Endometrial microvascular endothelial cells (primary cell): ENCODE results near the gene KRTAP12-4. TPM values are rescaled to one million over a fixed set of nuclear protein-coding genes. Genes with fewer than 3 reads are reported as not detected.
"Not testable (repeated sequence)": the region's sequence is repeated elsewhere in the genome, so short reads cannot be mapped to it uniquely, and the experiment has no call there.

Experiments used
- in situ Hi-C: cut with HindIII; loops from 2 replicates; pipeline ENCODE4 v1.10.0; 2017; ENCODE audit warnings: low sequenced_read_pairs, low pct_unique_long_range_greater_than_20kb; ENCODE audit errors: inconsistent ontology term
- total RNA-seq: library from RNA; depleted of rRNA; stranded (reverse); fragments of >200 nt; gene quantifications from one replicate; pipeline ENCODE4 v1.2.3, GENCODE V29; 2015; ENCODE audit errors: inconsistent ontology term

KRTAP12-4 gene
- total RNA-seq, 1 donor from 2014 or later: not detected

GRCh38 chr21:44616591-44616926 lies 37.9 kb downstream of the KRTAP12-4 start:
- in situ Hi-C loops: no loop called here

DNA sequence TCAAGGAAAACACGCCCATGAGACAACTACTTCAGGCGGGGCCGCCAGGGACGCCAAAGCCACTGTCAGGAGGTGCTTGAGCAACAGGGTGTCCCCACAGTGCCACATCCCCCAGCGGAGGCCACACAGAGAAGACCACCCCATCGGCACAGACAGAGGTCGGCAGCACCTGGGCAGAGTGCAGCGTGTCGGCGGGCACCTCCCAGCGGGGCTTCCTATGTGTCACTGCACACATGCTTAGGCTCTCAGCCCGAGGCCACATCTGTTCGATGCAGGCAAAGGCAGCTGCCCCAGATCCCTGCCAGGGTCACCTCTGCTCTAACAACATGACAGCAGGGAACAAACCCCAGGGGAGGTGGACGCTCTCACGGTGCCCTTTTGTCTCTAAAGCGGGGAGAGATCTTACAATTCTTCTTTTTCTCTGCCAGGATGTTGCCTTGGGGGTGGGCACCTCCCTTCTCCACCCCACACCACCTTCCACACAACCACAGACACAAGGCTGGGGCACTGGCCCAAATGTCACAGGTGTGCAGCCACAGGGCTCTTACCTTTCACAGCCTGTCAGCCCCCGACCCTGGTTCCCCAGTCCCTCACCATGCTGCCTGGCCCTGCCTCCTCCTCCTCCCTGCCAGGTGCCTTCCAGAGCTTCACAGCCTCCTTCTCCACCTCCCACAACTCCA lies 38.4 kb downstream of the KRTAP12-4 start:
- in situ Hi-C loops: no loop called here

GRCh38 chr21:44615466-44615865 lies 39.0 kb downstream of the KRTAP12-4 start:
- in situ Hi-C loops: no loop called here

DNA sequence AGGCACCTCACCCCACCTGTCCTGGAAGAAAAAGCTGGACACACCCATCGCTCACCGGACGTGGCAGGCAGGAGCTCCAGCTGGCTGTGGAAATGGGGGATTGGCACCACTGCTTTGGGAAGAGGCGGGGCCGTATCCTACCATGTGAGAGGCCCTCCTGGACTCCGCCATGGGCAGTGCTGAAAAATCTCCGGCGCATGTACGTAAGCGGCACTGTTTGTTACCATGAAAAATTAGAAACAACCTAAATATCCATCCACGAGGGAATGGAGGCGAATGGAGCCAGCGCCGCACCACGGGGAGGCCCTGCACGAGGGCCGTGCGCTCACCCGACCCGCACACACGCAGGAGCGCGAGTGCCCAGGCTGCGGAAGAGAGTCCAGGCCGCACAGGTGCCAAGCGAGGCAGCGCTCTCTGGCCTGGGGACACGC lies 39.5 kb downstream of the KRTAP12-4 start:
- in situ Hi-C loops: no loop called here

DNA sequence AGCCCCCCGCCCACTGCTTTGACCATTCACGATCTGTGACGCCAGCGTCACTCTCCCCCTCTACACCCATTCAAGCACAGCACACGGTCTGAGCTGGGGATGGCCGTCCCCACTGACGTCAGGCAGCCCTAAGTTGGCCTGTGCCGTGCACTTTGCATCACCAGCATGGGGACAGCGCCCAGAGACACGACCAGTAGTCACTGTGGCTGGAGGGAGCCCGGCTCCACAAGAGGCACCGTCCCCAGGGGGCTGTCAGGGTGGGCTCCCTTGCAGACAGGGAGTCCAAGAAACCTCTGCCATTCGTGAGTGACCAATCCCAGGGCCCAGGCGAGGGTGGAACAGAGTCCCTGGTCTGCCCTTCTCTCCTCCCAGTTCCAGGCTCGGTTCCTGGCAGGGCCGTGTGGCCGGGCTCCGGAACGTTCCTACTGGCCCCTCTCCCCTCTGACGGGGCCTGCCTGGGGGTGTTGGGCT lies 40.3 kb downstream of the KRTAP12-4 start:
- in situ Hi-C loops: no loop called here

- in situ Hi-C loops: no loop called here
These were observed 40.9 kb downstream of the KRTAP12-4 start for GRCh38 chr21:44613386-44614155.

- in situ Hi-C loops: no loop called here
These were observed 41.7 kb downstream of the KRTAP12-4 start for GRCh38 chr21:44612669-44613229.

DNA sequence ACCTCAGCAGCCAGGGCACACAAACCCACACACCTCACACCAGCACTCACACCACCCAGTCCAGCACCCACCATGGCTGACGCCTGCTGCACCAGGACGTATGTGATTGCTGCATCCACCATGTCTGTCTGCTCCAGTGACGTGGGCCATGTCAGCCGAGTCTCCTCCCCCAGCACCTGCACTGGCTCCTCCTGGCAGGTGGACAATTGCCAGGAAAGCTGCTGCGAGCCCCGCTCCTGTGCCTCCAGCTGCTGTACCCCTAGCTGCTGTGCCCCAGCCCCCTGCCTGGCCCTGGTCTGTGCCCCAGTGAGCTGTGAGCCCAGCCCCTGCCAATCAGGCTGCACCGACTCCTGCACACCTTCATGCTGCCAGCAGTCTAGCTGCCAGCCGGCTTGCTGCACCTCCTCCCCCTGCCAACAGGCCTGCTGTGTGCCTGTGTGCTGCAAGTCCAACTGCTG lies 42.4 kb downstream of the KRTAP12-4 start, which contains the start of gene KRTAP10-8:
Gene KRTAP10-8, plus strand, starts transcription at position 51 of the 458 bp plus-strand sequence. Its CDS starts 22 bp downstream, at position 73.
- in situ Hi-C loops: no loop called here

DNA sequence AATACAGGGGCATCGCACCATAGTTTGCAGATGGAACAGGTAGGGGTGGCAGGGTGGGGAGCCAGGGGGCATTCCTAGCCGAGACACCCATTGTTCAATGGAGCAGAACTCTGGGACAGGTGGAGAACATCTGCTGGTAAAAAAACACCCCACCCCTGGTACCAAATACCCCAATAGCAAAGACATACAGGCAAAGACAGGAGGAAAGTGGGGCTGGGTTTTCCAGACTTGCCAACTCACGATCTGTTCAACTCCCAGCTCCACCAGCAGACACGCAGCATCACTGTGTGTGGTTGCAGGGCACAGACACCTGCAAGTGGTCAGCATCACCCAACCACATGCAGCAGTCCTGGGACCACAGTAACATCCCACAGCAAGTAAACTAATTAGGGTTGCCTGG lies 42.9 kb downstream of the KRTAP12-4 start:
- in situ Hi-C loops: no loop called here

- in situ Hi-C loops: not testable (repeated sequence)
These were observed 44.2 kb downstream of the KRTAP12-4 start for GRCh38 chr21:44610157-44610843.

DNA sequence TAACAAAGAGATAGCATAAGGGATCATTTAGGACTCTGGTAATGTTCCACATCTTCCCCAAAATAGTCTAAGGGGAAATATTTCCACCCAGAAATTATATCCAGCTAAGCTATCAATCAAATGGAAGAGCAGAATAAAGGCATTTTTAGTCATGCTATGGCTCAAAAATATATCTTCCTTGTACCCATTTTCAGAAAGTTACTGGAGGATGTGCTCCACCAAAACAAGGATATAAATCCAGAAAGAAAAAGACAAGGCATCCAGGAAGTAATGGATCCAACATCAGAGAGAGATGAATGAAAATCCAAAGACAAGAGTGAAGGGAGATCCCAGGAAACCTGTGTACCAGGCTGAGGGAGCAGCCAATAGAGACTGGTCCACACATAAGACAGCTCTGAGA lies 45.3 kb downstream of the KRTAP12-4 start:
- in situ Hi-C loops: no loop called here

GRCh38 chr21:44606495-44606894 lies 48.0 kb downstream of the KRTAP12-4 start:
- in situ Hi-C loops: no loop called here

Other genes starting within 250 kb of the KRTAP12-4 start
- 3.9 TPM for gene LRRC3, start 199.1 kb downstream of the KRTAP12-4 start, total RNA-seq
- gene KRTAP10-1, start 114.5 kb downstream of the KRTAP12-4 start, total RNA-seq: not detected
- not detected for gene KRTAP10-2, start 103.2 kb downstream of the KRTAP12-4 start, total RNA-seq
- gene KRTAP10-3, start 95.9 kb downstream of the KRTAP12-4 start, total RNA-seq: not detected
- gene KRTAP10-4, start 80.9 kb downstream of the KRTAP12-4 start, total RNA-seq: not detected
- gene KRTAP10-5, start 74.1 kb downstream of the KRTAP12-4 start, total RNA-seq: not detected
- gene KRTAP10-6, start 62.2 kb downstream of the KRTAP12-4 start, total RNA-seq: not detected
- gene KRTAP10-7, start 54.1 kb downstream of the KRTAP12-4 start, total RNA-seq: not detected
- not detected for gene KRTAP10-8, start 42.6 kb downstream of the KRTAP12-4 start, total RNA-seq
- not detected for gene KRTAP10-9, start 27.6 kb downstream of the KRTAP12-4 start, total RNA-seq
- gene KRTAP10-10, start 17.3 kb downstream of the KRTAP12-4 start, total RNA-seq: not detected
- not detected for gene KRTAP10-11, start 8.2 kb downstream of the KRTAP12-4 start, total RNA-seq
- gene KRTAP12-3, start 3.3 kb upstream of the KRTAP12-4 start, total RNA-seq: not detected
- gene KRTAP12-2, start 12.3 kb upstream of the KRTAP12-4 start, total RNA-seq: not detected
- gene KRTAP12-1, start 27.5 kb upstream of the KRTAP12-4 start, total RNA-seq: not detected
- gene KRTAP10-12, start 42.5 kb upstream of the KRTAP12-4 start, total RNA-seq: not detected
- gene TSPEAR, start 56.9 kb upstream of the KRTAP12-4 start, total RNA-seq: not detected
- 102 TPM for gene UBE2G2, start 147.2 kb upstream of the KRTAP12-4 start, total RNA-seq
- gene SUMO3, start 163.4 kb upstream of the KRTAP12-4 start, total RNA-seq: 82.4 TPM
- gene PTTG1IP, start 219.0 kb upstream of the KRTAP12-4 start, total RNA-seq: 494 TPM